Dermis microvascular lymphatic vessel endothelial cell (primary cell): ENCODE results near the gene IL17F. TPM values are rescaled to one million over a fixed set of nuclear protein-coding genes. Genes with fewer than 3 reads are reported as not detected.
"Not testable (repeated sequence)": the region's sequence is repeated elsewhere in the genome, so short reads cannot be mapped to it uniquely, and the experiment has no call there.

Source experiments
- DNase-seq, 2 donors: peaks; one replicate each; pipeline versions ENCODE4 v3.0.0 to v3.0.0-alpha.2; 2010; ENCODE audit warnings: low read depth in 2 of 2
- total RNA-seq: library from RNA; depleted of rRNA; stranded (reverse); fragments of >200 nt; gene quantifications from 2 replicates; pipeline ENCODE4 v1.2.1, GENCODE V29; 2014

The IL17F gene
- total RNA-seq, 1 donor from 2014 or later: not detected

- DNase-seq: no peak
Measured at GRCh38 chr6:52245425-52245824, 1.1 kb upstream of the IL17F start.

- peak in 1 of 2 donors; percentile 18 for DNase-seq
Measured at GRCh38 chr6:52243282-52243893, 912 bp downstream of the IL17F start.

GRCh38 chr6:52241819-52242218, 2.5 kb downstream of the IL17F start:
- no peak for DNase-seq

GRCh38 chr6:52233975-52234823, 10.1 kb downstream of the IL17F start:
- DNase-seq: peak; percentile 6 to 55

GRCh38 chr6:52233005-52233404, 11.3 kb downstream of the IL17F start:
- DNase-seq: no peak

GRCh38 chr6:52231406-52232127, 12.7 kb downstream of the IL17F start:
- no peak for DNase-seq

GRCh38 chr6:52230685-52231084, 13.6 kb downstream of the IL17F start:
- DNase-seq: no peak

- DNase-seq: no peak
Measured at GRCh38 chr6:52227495-52227894, 16.8 kb downstream of the IL17F start.

- no peak for DNase-seq
Measured at GRCh38 chr6:52221302-52221701, 23.0 kb downstream of the IL17F start.

- DNase-seq: no peak
Measured at GRCh38 chr6:52217761-52218160, 26.5 kb downstream of the IL17F start.

GRCh38 chr6:52216932-52217575, 27.2 kb downstream of the IL17F start:
- no peak for DNase-seq

GRCh38 chr6:52215787-52216186, 28.5 kb downstream of the IL17F start:
- no peak for DNase-seq

GRCh38 chr6:52213127-52213526, 31.2 kb downstream of the IL17F start:
- DNase-seq: no peak

GRCh38 chr6:52210227-52210626, 34.1 kb downstream of the IL17F start:
- no peak for DNase-seq

GRCh38 chr6:52209770-52210169, 34.5 kb downstream of the IL17F start:
- DNase-seq: no peak

- DNase-seq: no peak
Measured at GRCh38 chr6:52208612-52209011, 35.7 kb downstream of the IL17F start.

GRCh38 chr6:52207066-52207465, 37.2 kb downstream of the IL17F start:
- no peak for DNase-seq

- DNase-seq: no peak
Measured at GRCh38 chr6:52201493-52201892, 42.8 kb downstream of the IL17F start.

GRCh38 chr6:52201046-52201445, 43.3 kb downstream of the IL17F start:
- DNase-seq: no peak

- DNase-seq: not testable (repeated sequence)
Measured at GRCh38 chr6:52200088-52200487, 44.2 kb downstream of the IL17F start.

- DNase-seq: no peak
Measured at GRCh38 chr6:52195886-52196285, 48.4 kb downstream of the IL17F start.

GRCh38 chr6:52191824-52192223, 52.5 kb downstream of the IL17F start:
- no peak for DNase-seq
